NOMO-1 (cell line): ENCODE results near the gene GALNT18.

Source experiments
- DNase-seq, 2 experiments: peaks; one replicate each; lab custom pipeline; 2025; ENCODE audit not compliant: unreplicated experiment in 2 of 2; lab: John Stamatoyannopoulos, UW

The GALNT18 gene

GRCh38 chr11:11621573-11622339 lies at the start of gene GALNT18:
GALNT18 (minus strand) TSS chr11:11622005.
- DNase-seq: peak; percentile 86 to 90

GRCh38 chr11:11670574-11670973 lies 48.8 kb upstream of the GALNT18 start:
- no peak for DNase-seq

DNA sequence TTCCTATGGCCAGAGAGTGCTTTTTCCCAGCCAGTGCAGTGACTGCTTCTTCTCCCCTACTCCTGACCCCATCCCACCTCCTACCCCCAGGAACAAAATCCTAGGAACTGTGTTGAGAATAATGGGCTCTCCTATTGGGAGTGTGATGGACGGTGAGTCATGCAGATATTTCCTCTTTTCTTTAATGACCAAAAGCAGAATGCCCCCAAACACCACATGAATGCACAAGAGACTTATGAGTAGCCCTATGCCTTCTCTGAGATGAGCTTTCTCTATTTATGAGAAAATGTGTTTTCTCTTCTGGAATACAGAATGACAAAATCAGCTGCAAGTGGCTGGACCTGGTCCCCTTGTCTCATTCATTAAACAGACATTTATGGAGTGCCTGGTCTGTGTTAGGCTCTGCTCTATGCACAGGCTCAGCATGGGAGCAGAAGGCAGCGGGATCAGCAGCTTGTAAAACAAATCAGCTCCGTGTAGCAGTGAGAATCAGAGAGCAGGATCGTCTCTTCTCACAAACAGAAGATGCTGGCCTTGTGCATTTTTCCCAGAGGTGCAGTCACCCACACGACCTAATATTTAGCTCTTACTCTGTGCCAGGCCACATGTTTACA lies 47.5 kb upstream of the GALNT18 start:
- no peak for DNase-seq

DNA sequence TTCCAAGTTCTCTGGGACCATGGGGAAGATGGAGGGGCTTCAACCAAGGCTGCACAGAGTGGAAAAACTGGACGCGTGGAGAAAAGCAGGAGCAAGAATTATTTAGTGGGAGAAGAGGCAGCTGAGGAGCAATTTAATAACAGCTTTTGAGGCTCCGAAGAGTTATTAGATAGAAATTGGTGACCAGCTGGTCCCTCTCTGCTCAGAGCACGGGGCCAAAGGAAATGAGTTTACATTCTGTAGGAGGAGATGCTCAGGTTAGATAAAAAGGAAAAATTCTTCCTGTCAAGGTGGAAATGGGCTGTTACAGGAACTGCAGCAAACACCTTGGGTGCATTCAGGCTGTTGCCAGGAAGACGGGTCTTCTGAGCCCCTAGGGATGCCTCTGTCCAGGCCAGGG lies 47.0 kb upstream of the GALNT18 start:
- no peak for DNase-seq

GRCh38 chr11:11668274-11668673 lies 46.5 kb upstream of the GALNT18 start:
- DNase-seq: no peak

GRCh38 chr11:11667056-11667455 lies 45.3 kb upstream of the GALNT18 start:
- no peak for DNase-seq

GRCh38 chr11:11665407-11665806 lies 43.6 kb upstream of the GALNT18 start:
- DNase-seq: no peak

GRCh38 chr11:11663907-11664306 lies 42.1 kb upstream of the GALNT18 start:
- no peak for DNase-seq

DNA sequence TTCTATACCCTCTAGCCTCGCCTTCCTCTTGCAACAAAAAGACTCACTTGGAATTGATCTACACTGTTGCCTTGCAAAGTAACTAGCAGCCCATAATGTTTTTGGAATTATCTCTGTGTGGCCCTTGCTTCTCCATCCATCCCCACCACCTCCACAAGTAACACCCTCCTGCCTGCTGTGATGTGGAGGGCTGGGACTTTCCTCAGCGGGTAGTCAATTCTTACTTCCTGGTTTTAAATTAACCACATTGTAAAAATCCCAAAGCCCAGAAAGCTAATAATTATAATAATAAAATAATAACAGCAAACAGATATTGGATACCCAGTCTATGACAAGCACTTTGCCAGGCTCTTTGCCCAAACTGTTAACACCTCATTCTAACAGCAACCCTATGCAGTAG lies 40.8 kb upstream of the GALNT18 start:
- no peak for DNase-seq

DNA sequence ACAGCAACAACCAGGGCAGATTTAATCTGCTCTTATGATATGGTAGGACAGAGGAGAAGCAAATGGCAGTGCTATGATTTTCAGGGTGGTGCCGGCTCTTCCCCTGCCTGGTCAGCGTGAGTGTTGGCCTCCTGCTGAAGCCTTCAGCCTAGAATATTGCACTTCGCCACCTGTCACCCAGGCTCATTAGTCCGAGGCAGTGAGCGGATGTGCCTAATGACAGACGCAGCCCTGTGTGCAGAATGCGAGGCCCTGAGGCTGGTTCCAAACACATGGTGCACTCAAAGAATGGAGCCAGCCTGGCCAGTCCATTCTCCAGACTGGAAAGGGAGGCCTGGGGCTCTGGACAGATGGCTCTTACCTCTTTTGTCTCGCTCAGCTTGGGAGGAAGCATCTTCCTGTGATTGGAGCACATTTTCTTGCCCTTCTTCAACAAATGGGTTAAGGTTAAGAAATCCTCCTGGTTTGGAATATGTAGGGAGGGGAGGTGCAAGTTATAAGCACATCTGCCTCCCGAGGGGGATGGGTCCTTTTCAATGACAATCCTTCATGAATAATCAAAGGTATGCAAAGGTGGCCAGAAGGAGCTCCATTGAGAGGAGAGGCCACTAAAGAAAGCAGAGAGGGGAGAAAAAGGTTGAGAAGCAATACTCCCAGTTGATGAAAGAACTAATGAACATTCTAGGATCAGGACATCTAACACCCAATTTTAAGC lies 39.7 kb upstream of the GALNT18 start:
- DNase-seq: no peak

DNA sequence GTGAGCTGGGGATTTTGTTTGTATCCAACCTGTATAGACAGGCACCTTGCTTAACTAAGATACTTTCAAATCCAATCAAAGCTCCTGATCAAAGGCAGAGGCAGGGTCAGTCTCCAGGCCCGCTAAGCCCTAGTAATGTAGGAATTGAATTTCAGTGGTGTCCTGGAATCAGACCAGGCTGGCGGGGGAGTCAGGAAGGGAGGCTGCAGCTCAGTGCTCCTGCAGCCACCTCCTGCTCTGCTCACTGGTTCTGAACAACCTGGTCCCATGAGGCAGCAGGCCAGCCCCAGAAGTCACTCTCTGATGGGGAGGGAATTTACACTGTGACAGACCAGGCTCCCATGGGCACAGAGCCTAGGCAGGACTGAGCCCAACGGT lies 38.5 kb upstream of the GALNT18 start:
- DNase-seq: no peak

DNA sequence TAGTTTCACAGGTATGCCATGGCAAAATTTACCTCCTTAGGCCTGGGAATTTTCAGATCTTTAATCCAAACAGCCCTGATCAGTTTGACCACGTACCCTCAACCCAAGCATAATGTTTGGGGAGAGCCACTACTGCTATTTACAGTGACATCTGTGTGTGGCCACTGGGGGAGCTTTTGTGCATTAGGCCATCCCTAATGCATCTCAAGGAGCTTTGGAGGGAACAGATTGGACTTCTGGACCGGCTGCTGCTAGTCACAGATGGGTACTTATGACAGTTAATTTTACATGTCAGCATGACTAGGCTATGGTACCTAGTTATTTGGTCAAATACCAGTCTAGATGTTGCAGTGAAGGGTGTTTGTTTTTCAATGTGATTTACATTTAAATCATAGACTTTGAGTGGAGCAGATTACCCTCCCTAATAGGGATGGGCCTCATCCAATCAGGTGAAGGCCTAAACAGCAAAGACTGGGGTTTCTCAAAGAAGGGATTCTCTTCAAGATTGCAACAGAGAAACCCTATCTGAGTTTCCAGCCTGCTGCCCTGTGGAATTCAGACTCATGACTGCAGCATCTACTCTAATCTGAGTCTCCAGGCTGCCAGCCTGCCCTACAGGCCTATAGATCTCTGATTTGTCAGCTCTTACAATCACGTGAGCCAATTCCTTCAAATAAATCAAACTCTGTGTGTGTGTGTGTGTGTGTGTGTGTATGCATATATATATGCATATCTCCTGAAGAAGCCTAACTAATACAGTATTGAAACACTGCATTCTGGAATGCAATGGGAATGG lies 38.0 kb upstream of the GALNT18 start:
- no peak for DNase-seq

GRCh38 chr11:11657218-11657955 lies 35.6 kb upstream of the GALNT18 start:
- no peak for DNase-seq

GRCh38 chr11:11641581-11641980 lies 19.8 kb upstream of the GALNT18 start:
- DNase-seq: no peak

GRCh38 chr11:11640996-11641395 lies 19.2 kb upstream of the GALNT18 start:
- DNase-seq: no peak

- DNase-seq: no peak
Measured at GRCh38 chr11:11640152-11640551, 18.3 kb upstream of the GALNT18 start.

DNA sequence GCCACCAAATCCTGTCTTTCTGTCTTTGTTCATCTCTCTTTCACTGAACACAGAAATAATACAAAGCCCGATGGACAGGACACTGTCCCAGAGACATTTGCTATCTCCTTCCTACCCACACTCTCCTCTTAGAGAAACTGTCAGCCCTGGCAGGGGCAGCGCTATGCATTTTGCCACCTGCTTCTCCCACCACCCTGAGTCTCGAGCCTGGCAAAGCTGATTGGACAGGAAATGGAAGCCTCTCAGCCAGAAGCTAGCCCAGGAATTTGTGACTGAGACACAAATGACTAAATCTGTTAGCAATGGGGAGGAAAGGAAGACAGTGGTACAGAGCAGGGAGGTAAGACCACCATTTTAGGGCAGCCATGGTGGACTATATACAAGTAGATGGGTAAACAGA lies 14.9 kb upstream of the GALNT18 start:
- DNase-seq: no peak

DNA sequence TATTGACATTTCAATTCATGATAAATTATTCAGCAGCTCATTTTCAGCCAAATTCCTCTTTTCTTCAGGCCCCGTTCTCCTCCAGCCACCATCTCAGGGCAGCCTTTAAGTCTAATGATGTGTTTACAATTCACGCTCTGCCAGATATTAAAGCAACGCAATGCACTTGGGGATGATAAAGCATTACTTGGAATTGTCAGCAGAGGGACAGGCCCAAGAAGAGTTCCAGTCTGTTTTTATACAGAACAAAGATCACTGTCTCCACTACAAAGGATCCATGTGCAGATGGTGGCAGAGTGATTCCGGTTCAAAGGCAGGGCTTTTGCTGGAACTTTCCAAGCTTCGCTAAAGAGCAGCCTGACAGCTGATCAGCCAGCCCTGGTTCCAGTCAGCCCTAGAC lies 13.6 kb upstream of the GALNT18 start:
- no peak for DNase-seq

DNA sequence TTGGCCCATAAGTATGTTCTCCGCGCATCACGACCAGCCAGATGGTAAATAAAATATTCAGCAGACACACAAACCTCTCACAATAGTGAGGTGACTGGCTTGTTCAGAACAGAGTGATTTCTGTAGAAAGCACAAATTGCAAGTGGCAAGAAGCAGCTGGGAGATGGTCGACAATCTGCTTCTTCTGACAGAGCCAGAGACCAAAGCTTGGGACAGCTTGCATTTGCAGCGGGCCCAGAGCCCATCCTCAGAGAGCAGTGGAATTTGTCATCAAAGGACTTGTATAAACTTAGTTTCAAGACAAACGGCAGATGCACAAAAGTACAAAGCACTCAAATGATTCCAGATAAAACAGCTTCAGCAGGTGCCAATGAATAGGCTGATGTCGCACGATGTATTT lies 7.6 kb upstream of the GALNT18 start:
- DNase-seq: no peak

DNA sequence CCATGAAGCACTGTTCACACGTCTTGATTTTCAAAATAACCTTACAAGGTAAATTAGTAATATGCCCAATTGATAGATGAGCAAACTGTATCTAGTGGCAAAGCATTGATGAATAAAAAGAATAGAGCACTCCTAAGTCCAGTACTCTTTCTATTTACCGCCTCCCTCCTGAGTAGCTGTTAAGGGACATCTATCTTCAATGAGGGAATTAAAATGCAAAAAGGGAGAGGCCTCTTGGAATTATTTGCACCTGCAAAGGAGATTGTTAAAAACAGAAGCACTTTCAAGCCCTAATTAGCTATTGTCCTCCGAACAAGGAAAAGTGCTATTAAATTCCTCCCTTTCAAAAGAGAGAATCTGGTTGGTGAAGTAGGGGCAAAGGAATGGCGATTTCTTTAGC lies 6.8 kb upstream of the GALNT18 start:
- no peak for DNase-seq

DNA sequence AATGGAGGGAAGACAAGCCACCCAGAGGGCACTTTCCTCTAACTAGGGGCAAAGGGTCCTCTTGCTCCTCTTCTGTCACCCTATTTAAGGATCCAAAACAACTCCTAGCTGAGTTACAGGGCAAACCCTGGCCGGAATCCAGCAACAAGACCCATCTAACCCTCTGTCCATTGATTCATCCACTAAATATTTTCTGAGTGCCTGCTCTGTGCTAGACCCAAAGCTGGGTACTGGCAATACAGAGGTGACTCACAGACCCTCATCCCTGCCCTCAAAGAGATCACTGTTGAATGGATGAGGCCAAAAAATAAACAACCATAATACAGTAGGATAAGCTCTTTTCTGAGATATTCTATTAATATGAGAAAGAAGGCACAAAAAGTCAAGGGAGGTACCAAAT lies 4.3 kb upstream of the GALNT18 start:
- no peak for DNase-seq
